ENCODE measurements around the gene PRICKLE3.
A peak's percentile ranks its signal among the peaks of the same experiment; 100 is the strongest.

Gene PRICKLE3

DNA sequence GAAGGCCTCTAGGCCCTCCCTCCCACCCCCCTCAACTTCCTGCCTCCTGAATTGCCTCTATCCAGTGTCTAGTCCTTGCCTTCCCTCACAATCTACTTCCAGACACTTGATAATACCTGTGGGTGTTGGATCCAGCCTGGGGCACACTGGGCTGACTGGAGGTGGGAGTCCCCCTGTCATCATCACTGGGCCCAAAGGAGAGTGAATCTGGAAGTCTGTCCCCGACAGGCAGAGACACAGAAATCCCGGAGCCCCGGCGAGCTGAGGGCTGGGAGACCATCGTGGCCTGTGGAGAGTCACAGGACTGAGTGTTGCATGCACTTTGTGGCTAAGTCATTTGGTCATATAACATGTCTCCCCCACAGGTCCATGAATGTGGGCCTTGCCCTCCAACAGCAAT lies 22.2 kb upstream of the PRICKLE3 start:
- DNase-seq (ENCODE audit: low read depth in 2 of 2, low spot score in 1 of 2): no peak

DNA sequence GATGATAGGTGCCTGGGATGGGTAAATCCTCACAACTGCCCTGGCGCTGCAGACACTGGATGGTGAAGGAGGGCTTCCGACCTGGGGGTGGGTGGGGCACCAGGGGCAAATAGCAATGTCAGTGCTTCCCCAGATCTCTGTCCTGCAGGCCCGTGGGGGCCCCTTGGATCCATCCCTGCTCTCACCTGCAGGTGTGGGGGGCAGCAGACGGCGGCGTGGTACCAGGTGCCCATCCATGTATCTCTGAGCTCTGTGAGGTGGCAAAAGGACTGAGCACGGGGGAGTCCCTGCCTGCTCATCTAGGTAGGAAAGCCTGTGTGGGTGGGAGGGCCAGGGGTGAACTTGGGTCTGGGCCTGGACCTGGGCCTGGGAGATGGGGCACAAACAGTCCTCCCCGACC lies 20.4 kb upstream of the PRICKLE3 start:
- DNase-seq (ENCODE audit: low read depth in 2 of 2, low spot score in 1 of 2): no peak

DNA sequence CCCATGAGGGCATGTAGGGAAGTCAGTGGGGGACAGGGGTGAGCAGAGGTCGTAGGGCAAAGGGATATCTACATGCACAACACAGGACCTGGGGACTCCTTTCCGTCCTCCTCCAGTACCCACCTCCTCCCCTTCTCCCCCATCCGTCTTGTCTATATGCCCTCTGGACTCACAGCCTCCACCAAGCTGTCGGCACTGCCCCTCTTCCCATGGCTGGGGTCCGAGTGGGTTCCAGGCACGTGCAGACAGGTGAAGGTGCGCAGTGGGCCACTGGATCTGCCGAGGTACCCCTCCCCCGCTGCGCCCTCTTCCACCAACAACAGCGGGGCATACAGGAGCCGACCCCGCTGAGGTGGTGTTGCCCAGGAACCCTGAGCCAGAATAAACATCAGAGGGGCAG lies 19.3 kb upstream of the PRICKLE3 start:
- no peak for DNase-seq (ENCODE audit: low read depth in 2 of 2, low spot score in 1 of 2)

DNA sequence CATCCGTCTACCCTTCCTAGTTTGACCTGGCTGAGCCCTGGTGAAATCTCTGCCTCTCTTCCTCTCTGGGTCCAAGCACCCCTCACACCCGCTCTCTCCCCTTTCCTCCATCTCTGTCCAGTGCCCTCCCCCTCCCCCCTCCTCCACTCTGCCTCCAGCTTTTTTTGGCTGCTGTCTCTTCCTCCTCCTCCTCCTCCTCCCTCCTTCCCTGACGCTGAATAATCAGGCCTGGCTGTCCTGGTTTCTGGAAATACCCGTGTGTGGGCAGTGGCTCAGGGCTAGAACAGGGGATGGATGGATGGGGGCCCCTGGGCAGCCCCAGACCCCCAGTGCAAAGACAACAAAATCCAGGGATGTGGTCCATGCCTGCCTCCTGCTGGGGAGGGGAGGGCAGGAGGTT lies 18.5 kb upstream of the PRICKLE3 start:
- no peak for DNase-seq (ENCODE audit: low read depth in 2 of 2, low spot score in 1 of 2)

DNA sequence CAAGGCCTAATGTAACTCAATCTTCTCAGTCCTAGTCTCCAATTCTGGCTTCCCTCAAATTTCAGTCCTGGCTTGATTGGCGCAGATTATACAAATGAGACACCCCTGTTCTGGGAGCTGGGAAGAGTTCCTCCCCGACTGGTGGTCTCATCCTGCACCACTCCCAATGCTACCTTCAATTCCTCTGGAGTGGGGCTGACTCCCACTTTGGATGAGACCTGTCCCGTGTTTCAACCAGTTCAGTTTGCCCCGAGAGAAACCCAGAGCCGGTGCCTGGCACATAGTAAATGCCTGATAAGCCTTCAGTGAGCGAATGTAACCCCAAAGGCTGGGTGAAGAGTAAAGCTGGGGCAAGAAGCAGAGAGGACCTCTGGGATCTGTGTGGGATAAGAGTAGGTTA lies 17.8 kb upstream of the PRICKLE3 start:
- DNase-seq (ENCODE audit: low read depth in 2 of 2, low spot score in 1 of 2): no peak

DNA sequence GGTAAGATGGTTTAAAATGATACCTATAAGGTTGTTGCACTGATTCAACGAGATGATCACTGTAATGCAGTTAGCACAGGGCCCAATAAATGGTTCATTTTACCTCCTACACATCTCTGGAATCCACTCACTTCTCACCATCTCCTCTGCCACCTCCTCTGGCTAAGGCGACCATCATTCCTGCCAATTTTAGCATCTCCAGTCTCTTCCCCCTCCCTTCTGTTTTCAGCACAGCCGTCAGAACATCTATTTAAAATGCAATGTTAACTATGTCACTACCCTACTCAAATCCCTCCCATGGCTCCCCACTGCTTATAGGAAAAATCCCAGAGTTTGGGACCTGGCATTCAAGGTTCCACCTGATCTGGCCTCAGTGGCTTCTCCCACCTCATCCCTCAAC lies 17.4 kb upstream of the PRICKLE3 start:
- DNase-seq (ENCODE audit: low read depth in 2 of 2, low spot score in 1 of 2): no peak

DNA sequence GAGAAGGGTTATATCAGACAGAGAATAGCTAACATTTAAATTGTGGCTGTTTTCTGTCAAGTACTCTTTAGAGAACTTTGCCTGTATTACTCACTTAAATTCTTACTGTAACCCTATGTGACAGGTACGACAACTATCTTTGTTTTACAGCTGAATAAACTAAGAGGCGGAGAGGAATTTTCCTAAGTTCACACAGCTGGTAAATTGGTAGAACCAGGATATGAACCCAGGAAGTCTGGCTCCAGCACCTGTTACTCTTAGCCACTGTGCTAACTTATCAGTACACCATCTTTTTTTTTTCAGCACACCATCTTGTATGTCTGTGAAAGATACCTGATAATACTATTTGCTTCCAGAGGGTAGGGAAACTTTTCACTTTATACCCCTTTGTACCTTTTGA lies 15.8 kb upstream of the PRICKLE3 start:
- no peak for DNase-seq (ENCODE audit: low read depth in 2 of 2, low spot score in 1 of 2)

DNA sequence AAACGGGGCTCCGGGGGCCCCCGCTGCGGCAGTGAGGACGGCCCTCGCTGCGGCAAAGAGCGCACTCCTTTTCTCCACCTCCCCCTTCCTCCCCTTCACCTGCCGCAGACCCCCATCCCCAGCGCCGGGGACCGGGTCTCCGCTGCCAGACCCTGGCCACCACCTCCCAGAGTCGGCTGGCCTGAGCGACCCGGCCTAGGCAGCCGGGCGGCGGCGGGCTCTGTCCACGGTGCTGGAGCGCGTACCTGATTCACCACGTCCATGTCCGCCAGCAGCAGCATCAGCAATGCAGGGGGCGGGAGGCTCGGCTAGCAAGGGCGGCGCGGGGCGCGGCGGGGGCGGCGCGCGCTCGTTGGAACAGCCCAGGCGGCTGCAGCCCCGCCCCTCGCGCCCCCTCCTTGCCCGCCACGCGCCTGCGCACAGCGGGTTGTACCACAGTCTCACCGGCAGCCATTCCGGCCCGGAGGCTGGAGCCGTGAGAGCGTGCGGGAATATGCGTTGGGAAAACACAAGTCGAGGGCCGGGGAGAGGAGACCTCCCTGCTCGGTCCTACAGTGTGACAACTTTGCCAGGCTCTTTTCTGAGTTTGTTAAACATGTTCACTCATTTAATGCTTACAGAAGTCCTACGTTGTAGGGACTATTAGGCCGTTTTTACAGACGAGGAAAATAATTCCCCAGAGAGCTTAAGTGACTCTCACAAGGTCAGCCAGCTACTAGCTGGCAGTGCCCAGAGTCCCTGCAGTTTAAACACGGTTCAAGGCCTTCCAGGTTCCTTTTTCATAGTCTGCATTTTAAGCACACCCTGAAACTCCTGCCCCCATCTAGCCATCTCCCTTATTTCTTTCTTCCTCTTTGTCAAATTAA lies 14.0 kb upstream of the PRICKLE3 start, which contains the start of gene SYP:
TSS of gene SYP (minus strand) at position 288 of the 866 bp plus-strand sequence. CDS start at position 281, 7 bp downstream.
- peak; percentile 66 to 78 for DNase-seq (ENCODE audit: low read depth in 2 of 2, low spot score in 1 of 2)

DNA sequence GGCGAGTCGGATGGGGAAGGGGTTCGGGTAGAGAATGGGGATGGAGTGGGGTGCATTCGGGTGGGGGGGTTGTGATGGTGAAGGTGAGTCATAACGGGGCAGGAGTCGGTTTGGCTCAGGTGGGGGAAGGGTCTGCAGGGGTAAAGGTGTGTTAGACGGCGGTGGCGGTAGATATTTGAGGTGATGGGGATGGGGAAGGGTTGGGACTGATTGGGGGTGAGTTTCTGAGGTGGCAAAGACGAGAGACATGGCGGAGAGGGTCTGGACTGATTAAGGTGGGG lies 13.1 kb upstream of the PRICKLE3 start:
- no peak for DNase-seq (ENCODE audit: low read depth in 2 of 2, low spot score in 1 of 2)

DNA sequence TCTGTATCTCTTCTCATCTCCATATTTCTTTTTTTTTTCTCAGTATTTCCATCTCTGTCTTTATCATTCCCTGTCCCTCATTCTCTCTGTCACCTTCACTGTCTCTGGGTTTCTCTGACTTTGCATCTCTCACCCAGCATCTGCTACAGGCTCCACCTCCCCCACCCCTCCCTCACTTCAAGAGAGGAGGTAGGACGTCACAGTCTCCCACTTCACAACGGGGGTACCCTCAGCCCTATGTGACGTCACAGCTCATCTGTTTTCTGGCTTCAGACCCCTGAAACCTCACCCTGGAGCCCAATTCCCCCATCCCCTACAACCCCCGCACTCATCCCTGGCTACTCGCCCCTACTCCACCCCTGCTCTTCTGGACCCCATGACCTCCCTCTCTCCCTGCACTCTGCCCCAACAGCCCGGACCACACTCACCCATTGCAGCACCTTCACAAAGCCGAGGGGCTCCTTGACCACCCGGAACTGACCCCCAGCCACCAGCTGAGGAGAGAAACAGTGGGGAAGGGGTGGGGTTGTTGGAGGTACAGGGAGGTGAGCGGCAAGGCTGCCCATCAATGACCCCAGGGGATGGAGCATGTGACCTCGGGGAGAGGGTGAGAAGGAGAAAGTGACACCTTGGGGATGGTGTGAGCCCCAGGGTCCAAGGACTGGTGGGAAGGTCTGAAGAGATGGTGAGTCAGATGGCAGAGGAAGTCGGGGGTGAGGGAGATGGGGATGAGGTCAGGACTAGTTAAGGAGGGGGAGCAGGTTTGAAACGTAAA lies 12.6 kb upstream of the PRICKLE3 start:
- DNase-seq (ENCODE audit: low read depth in 2 of 2, low spot score in 1 of 2): no peak

DNA sequence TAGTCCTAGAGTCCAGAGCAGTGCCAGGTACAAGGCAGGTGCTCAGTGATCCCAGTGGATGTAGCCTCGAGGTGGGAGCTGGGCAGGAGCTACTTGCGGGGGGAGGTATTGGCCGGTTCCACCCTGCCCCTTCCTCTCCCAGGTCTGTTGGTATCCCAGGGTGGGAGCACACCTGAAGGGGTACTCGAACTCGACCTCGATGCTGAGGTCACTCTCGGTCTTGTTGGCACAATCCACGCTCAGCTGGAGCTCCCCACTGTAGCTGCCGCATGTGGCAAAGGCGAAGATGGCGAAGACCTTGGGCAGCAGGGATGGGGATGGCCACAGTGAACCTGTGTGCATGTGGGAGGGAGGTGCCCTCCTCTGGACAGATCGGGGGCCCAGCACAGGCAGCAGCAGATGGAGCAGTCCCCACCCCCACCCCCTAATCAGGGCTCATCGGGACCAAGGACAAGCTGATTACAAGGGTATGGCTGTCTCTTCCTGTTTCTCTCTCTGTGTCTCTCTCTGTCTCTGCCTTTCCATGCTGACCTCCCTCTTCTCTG lies 11.4 kb upstream of the PRICKLE3 start:
- DNase-seq (ENCODE audit: low read depth in 2 of 2, low spot score in 1 of 2): no peak

DNA sequence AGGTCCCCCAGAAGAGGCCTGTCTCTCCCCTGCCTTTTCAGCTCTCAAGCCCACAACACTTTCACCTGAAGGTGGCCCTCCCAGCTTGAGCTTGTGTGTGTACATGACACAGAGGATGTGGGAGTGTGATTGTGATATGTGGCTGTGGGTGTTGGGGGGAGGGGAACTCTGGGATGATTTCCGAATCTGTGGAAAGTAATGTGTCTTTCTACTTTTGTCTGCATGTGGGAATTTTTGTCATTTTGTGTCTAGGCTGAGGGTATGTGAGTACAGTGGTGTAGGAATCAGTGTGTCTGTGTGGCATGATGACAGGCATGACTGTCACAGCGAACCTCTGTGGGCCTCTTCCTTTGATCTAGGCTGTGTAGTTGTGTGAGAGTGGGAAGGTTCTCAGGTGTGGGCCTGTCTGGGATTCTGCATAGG lies 7.4 kb upstream of the PRICKLE3 start:
- DNase-seq (ENCODE audit: low read depth in 2 of 2, low spot score in 1 of 2): no peak

DNA sequence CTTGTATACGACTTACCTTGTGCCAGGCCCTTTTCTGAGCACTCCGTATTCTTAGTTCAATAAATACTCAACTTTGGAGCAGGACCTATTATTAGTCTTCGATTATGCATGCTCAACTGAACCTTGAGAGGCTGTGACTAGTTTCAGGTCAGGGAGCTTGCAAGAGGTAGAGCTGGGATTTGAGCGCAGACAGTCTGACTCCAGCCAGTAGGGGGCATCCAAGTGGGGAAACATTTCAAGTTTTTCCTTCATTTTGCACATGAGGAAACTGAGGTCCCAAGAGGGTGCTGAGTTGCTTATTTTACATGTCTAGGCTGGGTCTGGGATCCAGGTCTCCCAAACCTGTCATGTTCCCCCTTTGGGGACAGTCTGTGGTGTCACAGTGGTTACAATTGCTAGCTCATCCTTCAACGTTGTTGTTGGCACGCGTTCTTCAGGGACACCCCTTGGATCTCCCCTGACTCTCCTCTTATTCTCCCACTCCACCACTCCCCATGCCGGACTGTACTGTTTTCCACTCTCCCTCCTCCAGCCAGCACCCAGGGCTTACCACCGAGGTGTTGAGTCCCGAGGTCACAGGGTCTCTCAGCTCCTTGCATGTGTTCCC lies 6.7 kb upstream of the PRICKLE3 start:
- DNase-seq (ENCODE audit: low read depth in 2 of 2, low spot score in 1 of 2): no peak

DNA sequence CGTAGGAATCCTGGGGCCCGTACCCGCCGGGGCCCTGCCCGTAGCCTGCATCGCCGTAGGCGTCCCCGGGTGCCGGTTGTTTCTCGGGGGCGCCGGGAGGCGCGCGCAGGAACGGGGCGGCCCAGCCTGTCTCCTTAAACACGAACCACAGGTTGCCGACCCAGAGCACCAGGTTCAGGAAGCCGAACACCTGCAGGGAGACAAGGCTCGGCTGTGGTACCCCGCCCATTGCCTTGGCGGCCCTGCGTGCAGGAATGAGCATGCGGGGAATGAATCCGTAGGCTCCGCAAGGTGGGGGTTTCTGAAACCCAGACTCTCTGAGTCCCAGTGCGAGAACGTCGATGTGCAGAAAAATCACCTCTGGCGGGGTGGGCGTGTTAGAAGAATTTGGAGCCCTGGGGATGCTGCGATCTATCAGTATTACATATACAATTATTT lies 5.4 kb upstream of the PRICKLE3 start:
- no peak for DNase-seq (ENCODE audit: low read depth in 2 of 2, low spot score in 1 of 2)

DNA sequence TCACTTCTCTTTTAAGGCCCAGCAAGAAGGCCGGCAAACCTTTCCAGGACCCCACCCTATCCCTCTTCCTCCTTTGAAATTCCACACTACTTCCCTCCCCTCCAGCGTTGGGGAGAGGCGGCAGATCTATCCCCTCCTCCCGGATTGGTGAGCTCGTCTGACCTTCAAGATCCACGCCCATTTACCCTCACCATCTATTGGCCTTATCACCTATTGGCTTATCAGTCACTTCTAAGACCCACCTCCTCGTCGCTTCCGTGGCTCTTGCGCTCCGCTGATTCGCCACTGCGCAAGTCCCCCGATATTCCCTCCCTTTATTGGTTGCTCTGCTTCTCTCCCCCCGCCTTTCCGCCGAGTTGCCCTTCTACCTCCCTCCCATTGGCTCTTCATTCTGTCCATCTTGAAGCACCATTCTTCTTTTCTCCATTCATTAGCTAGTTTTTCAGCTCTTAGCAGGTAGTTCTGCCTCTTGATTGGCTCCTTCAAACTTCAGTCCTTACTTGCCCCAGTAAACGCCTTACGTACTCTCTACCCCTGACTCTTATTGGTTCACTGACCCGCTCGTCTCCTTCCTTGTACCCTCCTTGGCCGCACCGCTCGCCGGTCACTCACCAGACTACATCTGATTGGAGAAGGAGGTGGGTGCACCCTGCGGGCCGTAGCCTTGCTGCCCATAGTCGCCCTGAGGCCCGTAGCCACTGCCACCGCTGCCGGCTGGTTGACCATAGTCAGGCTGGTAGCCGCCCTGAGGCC lies 4.8 kb upstream of the PRICKLE3 start:
- DNase-seq (ENCODE audit: low read depth in 2 of 2, low spot score in 1 of 2): peak; percentile 42 to 75

DNA sequence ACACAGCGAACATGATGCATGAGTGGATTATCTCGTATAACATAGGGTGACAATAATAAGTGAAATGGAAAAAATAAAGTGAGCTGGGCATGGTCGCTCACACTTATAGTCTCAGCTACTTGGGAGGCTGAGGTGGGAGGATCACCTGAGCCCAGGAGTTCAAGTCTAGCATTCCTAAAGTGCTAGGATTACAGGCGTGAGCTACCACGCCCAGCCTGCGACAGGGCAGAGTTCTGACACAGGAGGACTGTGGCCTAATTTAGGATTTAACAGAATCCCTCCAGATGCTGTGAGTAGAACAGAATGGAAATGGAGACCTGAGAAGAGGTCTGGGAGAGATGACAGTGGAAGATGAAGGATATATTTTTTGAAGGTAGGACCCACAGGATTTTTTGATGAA lies 3.4 kb upstream of the PRICKLE3 start:
- no peak for DNase-seq (ENCODE audit: low read depth in 2 of 2, low spot score in 1 of 2)

DNA sequence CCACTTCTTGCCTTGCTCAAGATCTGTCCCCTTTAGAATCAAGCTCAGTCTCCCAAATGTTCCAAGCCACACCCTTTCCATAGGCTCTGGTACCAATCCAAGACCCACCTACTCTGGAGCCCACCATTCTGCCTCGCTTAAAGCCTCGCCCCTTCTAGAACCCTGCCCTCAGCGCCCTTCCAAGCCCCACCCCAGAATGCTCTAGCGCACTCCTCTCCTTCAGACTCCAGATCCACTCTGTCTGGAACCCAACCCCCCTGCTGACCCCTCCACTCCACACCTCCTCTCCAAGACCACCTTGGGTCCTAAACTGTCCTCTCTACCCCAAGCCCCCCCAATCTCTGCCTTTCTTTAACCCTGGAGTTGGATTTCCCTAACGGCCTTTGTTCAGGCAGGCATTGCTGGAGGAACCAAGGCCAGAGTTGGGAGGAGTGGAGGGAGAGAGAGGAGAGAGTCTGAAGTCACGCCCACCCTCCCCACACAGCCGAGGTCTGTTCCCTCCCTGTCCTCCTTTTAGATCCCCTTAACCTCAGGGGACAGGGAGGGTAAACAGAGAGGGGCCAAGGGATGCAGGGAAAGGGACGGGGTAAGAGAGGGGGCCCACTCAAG lies 2.4 kb upstream of the PRICKLE3 start:
- no peak for DNase-seq (ENCODE audit: low read depth in 2 of 2, low spot score in 1 of 2)

DNA sequence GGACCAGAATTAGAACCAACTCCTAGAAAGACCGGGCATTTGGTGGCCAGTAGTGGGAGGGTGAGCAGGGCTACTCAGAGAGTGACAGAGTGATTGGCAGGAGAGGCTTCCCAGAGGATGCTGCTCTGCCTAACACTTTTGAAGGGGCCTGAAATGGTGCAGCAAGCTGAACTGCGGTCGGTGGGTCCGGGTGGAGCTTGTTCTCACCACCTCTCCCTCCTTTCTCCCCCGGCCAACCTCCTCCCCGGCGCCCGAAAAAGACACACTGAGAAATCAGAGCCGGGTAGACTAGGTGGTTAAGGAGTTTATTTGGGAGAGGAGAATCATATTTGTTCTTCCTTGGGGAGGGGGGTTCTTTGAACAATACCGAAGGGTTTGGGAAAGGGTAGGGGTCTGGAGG lies 1.4 kb upstream of the PRICKLE3 start:
- no peak for DNase-seq (ENCODE audit: low read depth in 2 of 2, low spot score in 1 of 2)

DNA sequence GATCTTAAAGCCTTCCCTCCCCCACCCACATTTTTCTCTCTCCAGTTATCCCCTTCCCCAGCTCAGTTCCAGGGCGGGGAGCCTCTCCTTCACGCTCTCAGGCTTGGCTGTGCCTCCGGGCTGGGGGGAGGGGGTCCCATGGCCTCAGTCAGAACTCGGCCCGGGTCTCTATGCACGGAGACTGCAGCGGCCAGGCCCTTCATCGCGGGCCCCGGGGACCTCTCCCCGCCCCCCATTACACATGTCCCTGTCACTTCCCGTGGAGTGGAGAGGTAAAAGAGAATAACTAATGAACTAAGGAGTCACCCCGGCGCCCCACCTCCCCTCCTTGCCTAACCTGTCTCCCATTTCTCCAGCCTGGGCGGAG lies 838 bp upstream of the PRICKLE3 start:
- no peak for DNase-seq (ENCODE audit: low read depth in 2 of 2, low spot score in 1 of 2)

Measured in stimulated activated CD8-positive, alpha-beta memory T cell treated with anti-CD3 and anti-CD28 coated beads, Interleukin-4, amount 100 ng/mL, for 4 hours (primary cell).